SK-N-SH treated with all-trans-retinoic acid at 6 μM for 48 hours (cell line): ENCODE results near the gene IFT81.

ENCODE experiments used
- ARNTL ChIP-seq: fragments of 450-650 bp; formaldehyde crosslinking; IDR thresholded peaks from 2 replicates; pipeline ENCODE4 v1.5.0; 2020; ENCODE audit warnings: low read depth, mild to moderate bottlenecking, moderate library complexity, borderline replicate concordance
- CREB5 ChIP-seq: fragments of 250-450 bp; sonication (Bioruptor Pico); IDR thresholded peaks from 2 replicates; pipeline ENCODE4 v1.5.1; 2020; ENCODE audit warnings: low read depth, mild to moderate bottlenecking, moderate library complexity
- CSDC2 ChIP-seq: fragments of 250-450 bp; sonication (Bioruptor Pico); IDR thresholded peaks from 2 replicates; pipeline ENCODE4 v1.5.0; 2020; ENCODE audit warnings: mild to moderate bottlenecking, moderate library complexity
- CSRNP3 ChIP-seq: fragments of 250-450 bp; sonication (Bioruptor Pico); IDR thresholded peaks from 2 replicates; pipeline ENCODE4 v1.5.1; 2021; ENCODE audit warnings: mild to moderate bottlenecking, moderate library complexity
- ESRRG ChIP-seq: fragments of 250-450 bp; sonication (Bioruptor Pico); IDR thresholded peaks from 2 replicates; pipeline ENCODE4 v1.6.1; 2021; ENCODE audit warnings: mild to moderate bottlenecking
- ISL1 ChIP-seq: fragments of 250-450 bp; sonication (Bioruptor Pico); IDR thresholded peaks from 2 replicates; pipeline ENCODE4 v2.1.2; 2022; ENCODE audit warnings: mild to moderate bottlenecking, moderate library complexity
- OSR1 ChIP-seq: fragments of 250-450 bp; sonication (Bioruptor Pico); IDR thresholded peaks from 2 replicates; pipeline ENCODE4 v1.8.0; 2022; ENCODE audit warnings: moderate library complexity, mild to moderate bottlenecking, inconsistent platforms
- PATZ1 ChIP-seq: fragments of 250-450 bp; sonication (Bioruptor Pico); IDR thresholded peaks from 2 replicates; pipeline ENCODE4 v1.8.0; 2020; ENCODE audit warnings: mild to moderate bottlenecking, moderate library complexity, borderline replicate concordance
- RARB ChIP-seq: fragments of 250-450 bp; sonication (Bioruptor Pico); IDR thresholded peaks from 2 replicates; pipeline ENCODE4 v1.8.0; 2021; ENCODE audit warnings: mild to moderate bottlenecking, moderate library complexity
- TCF4 ChIP-seq: fragments of 250-450 bp; sonication (Bioruptor Pico); IDR thresholded peaks from 2 replicates; pipeline ENCODE4 v1.8.0; 2021; ENCODE audit warnings: mild to moderate bottlenecking, moderate library complexity, borderline replicate concordance
- TSHZ2 ChIP-seq: fragments of 250-450 bp; sonication (Bioruptor Pico); IDR thresholded peaks from 2 replicates; pipeline ENCODE4 v1.5.0; 2020; ENCODE audit warnings: mild to moderate bottlenecking, moderate library complexity
- ZC3H10 ChIP-seq: fragments of 250-450 bp; sonication (Bioruptor Pico); IDR thresholded peaks from 2 replicates; pipeline ENCODE4 v1.5.1; 2021; ENCODE audit warnings: mild to moderate bottlenecking, moderate library complexity
- ZFP3 ChIP-seq: fragments of 250-450 bp; sonication (Bioruptor Pico); IDR thresholded peaks from 2 replicates; pipeline ENCODE4 v1.5.0; 2020; ENCODE audit warnings: mild to moderate bottlenecking, moderate library complexity

- no peak for TF ChIP-seq PATZ1 (CRISPR knock-in tag)
- TF ChIP-seq ZFP3 (CRISPR knock-in tag) = no peak
- TF ChIP-seq RARB = no peak
- no peak for TF ChIP-seq ARNTL (CRISPR knock-in tag)
- no peak for TF ChIP-seq TSHZ2 (CRISPR knock-in tag)
- TF ChIP-seq ISL1 (CRISPR knock-in tag) = no peak; the same call in 1 of the 2 replicates
- TF ChIP-seq TCF4 = no peak
- no peak for TF ChIP-seq CSDC2 (CRISPR knock-in tag)
- TF ChIP-seq CSRNP3 (CRISPR knock-in tag) = no peak
- no peak for TF ChIP-seq ESRRG (CRISPR knock-in tag)
- TF ChIP-seq ZC3H10 (CRISPR knock-in tag) = no peak
- no peak for TF ChIP-seq OSR1 (CRISPR knock-in tag)
- no peak for TF ChIP-seq CREB5 (CRISPR knock-in tag)
Measured at GRCh38 chr12:110234331-110234751, 110.2 kb downstream of the IFT81 start.
